HCT116 (cell line): ENCODE results near the gene TIMP1. TPM values are rescaled to one million over a fixed set of nuclear protein-coding genes. Genes with fewer than 3 reads are reported as not detected.

ENCODE experiments used
- ATAC-seq: fragments of 200-7000 bp; cut with Tn5 transposase; 2 replicates; pipeline ENCODE4 v1.9.1; 2020; ENCODE audit warnings: mild to moderate bottlenecking, moderate library complexity
- BruUV-seq: library from RNA; stranded (reverse); fragments of 400-500 nt; replicated peaks from 2 replicates; lab custom pipeline; 2021; lab: Mats Ljungman, UMichigan
- CTCF ChIA-PET: fragments of 300-600 bp; sonication (Branson Sonifier 250); formaldehyde crosslinking; loops from one replicate; lab custom pipeline; 2021; ENCODE audit warnings: antibody characterized with exemption; lab: Charles Lee
- POLR2A ChIA-PET: fragments of 300-600, 350-600 bp; sonication (Branson Sonifier 250); formaldehyde crosslinking; loops from one replicate; lab custom pipeline; 2021; ENCODE audit warnings: antibody characterized with exemption; lab: Charles Lee
- RAD21 ChIA-PET, 2 experiments: fragments of 300-600 bp; sonication (Branson Sonifier 250); formaldehyde crosslinking; loops; one replicate each; lab custom pipeline; 2023; ENCODE audit warnings: low total read pairs in 2 of 2; ENCODE audit not compliant: uncharacterized antibody in 2 of 2, unreplicated experiment in 2 of 2, low non-redundant PET in 1 of 2; lab: Charles Lee
- DNase-seq: peaks from one replicate; pipeline ENCODE4 v3.0.0-alpha.2; 2010; ENCODE audit warnings: low read depth, low spot score
- H2AFZ ChIP-seq: fragments of 200-600 bp; shearing (Covaris generic), sonication (generic); 2 replicates; pipeline ENCODE4 v1.6.1; 2017; ENCODE audit warnings: low read depth, mixed run types, mixed read lengths, antibody characterized with exemption, low read length; ENCODE audit not compliant: poor library complexity, severe bottlenecking
- H3K27ac ChIP-seq: 2 replicates; pipeline ENCODE4 v1.5.1; 2012; ENCODE audit warnings: low read depth, low read length
- H3K27me3 ChIP-seq: fragments of 200-600 bp; sonication (generic); 2 replicates; pipeline ENCODE4 v1.6.1; 2016; ENCODE audit warnings: mixed run types, low read length, mixed read lengths; ENCODE audit not compliant: insufficient read depth
- H3K36me3 ChIP-seq, 2 experiments: fragments of 200-500 bp in 1 of 2; fragments of 200-600 bp in 1 of 2; sonication (Bioruptor generic) in 1 of 2; sonication (generic) in 1 of 2; 2 replicates each; pipeline versions ENCODE4 v1.5.1 to v1.6.1; 2014 to 2016; ENCODE audit warnings: low read length in 2 of 2, inconsistent platforms in 1 of 2, mixed read lengths in 1 of 2, mixed run types in 1 of 2; ENCODE audit not compliant: insufficient read depth in 2 of 2, control insufficient read depth in 1 of 2
- H3K4me1 ChIP-seq, 2 experiments: fragments of 200-600 bp in 1 of 2; sonication (generic) in 1 of 2; 2 replicates each; pipeline versions ENCODE4 v1.5.1 to v1.6.1; 2012 to 2017; ENCODE audit warnings: low read length in 2 of 2, inconsistent platforms in 1 of 2, mild to moderate bottlenecking in 1 of 2, mixed read lengths in 1 of 2, mixed run types in 1 of 2, moderate library complexity in 1 of 2; ENCODE audit not compliant: insufficient read depth in 2 of 2, control insufficient read depth in 1 of 2
- H3K4me2 ChIP-seq: fragments of 200-600 bp; sonication (generic); 2 replicates; pipeline ENCODE4 v1.6.1; 2017; ENCODE audit warnings: mixed run types, low read length, mixed read lengths
- H3K4me3 ChIP-seq, 2 experiments: fragments of 200-600 bp in 1 of 2; sonication (generic) in 1 of 2; replicated peaks in 1 of 2; 2 replicates each; pipeline ENCODE4 v1.5.1; 2011 to 2016; ENCODE audit warnings: low read length in 2 of 2, control low read depth in 1 of 2, low read depth in 1 of 2, mild to moderate bottlenecking in 1 of 2, mixed read lengths in 1 of 2, mixed run types in 1 of 2
- H3K79me2 ChIP-seq: fragments of 200-600 bp; sonication (generic); 2 replicates; pipeline ENCODE4 v1.6.1; 2017; ENCODE audit warnings: mild to moderate bottlenecking, mixed run types, low read length, moderate library complexity, mixed read lengths; ENCODE audit not compliant: insufficient read depth
- H3K9ac ChIP-seq: fragments of 200-600 bp; sonication (generic); 2 replicates; pipeline ENCODE4 v1.6.1; 2016; ENCODE audit warnings: low read length, mixed read lengths
- H3K9me2 ChIP-seq: fragments of 200-600 bp; sonication (generic), shearing (Covaris generic); 2 replicates; pipeline ENCODE4 v1.6.1; 2017; ENCODE audit warnings: mixed run types, mild to moderate bottlenecking, moderate library complexity; ENCODE audit not compliant: insufficient read depth
- H3K9me3 ChIP-seq, 2 experiments: fragments of 200-500 bp in 1 of 2; fragments of 200-600 bp in 1 of 2; sonication (Bioruptor generic) in 1 of 2; sonication (generic) in 1 of 2; 2 replicates each; pipeline ENCODE4 v1.6.1; 2014 to 2017; ENCODE audit warnings: low read length in 2 of 2, mixed read lengths in 2 of 2, inconsistent platforms in 1 of 2, low read depth in 1 of 2, mild to moderate bottlenecking in 1 of 2, mixed run types in 1 of 2, moderate library complexity in 1 of 2; ENCODE audit not compliant: control insufficient read depth in 1 of 2, insufficient read depth in 1 of 2
- H4K20me1 ChIP-seq: fragments of 200-600 bp; sonication (generic), shearing (Covaris generic); 2 replicates; pipeline ENCODE4 v1.6.1; 2017; ENCODE audit warnings: mixed run types, mild to moderate bottlenecking, moderate library complexity; ENCODE audit not compliant: insufficient read depth
- CEBPB ChIP-seq: IDR thresholded peaks from 2 replicates; pipeline ENCODE4 v1.6.1; 2012; ENCODE audit warnings: low read depth
- CTCF ChIP-seq, 3 experiments: fragments of 200-600 bp in 1 of 3; sonication (generic) in 1 of 3; IDR thresholded peaks in 2 of 3; conservative IDR thresholded peaks in 1 of 3; 2 replicates each; pipeline ENCODE4 v1.5.1; 2012 to 2017; ENCODE audit warnings: low read depth in 2 of 3, low read length in 2 of 3, antibody characterized with exemption in 1 of 3, borderline replicate concordance in 1 of 3, control low read depth in 1 of 3, mild to moderate bottlenecking in 1 of 3, mixed read lengths in 1 of 3, mixed run types in 1 of 3, moderate library complexity in 1 of 3; ENCODE audit not compliant: insufficient read depth in 1 of 3
- FOSL1 ChIP-seq: IDR thresholded peaks from 2 replicates; pipeline ENCODE4 v1.6.1; 2012; ENCODE audit warnings: low read depth
- MAX ChIP-seq: IDR thresholded peaks from 2 replicates; pipeline ENCODE4 v1.6.1; 2012
- POLR2A ChIP-seq: IDR thresholded peaks from 2 replicates; pipeline ENCODE4 v1.7.0; 2011; ENCODE audit warnings: borderline replicate concordance; ENCODE audit not compliant: insufficient read depth, insufficient read length; ENCODE audit errors: extremely low read depth
- POLR2AphosphoS5 ChIP-seq: IDR thresholded peaks from 2 replicates; pipeline ENCODE4 v1.6.1; 2011; ENCODE audit warnings: mild to moderate bottlenecking, low read depth, low read length, moderate library complexity
- RAD21 ChIP-seq: IDR thresholded peaks from 2 replicates; pipeline ENCODE4 v1.6.1; 2012; ENCODE audit warnings: low read depth, mild to moderate bottlenecking
- YY1 ChIP-seq: IDR thresholded peaks from 2 replicates; pipeline ENCODE4 v1.6.1; 2011; ENCODE audit warnings: low read length, low read depth, moderate library complexity, mild to moderate bottlenecking; ENCODE audit not compliant: insufficient replicate concordance; ENCODE audit errors: extremely low read depth
- intact Hi-C: fragments of 100-400 bp; cut with micrococcal nuclease; formaldehyde crosslinking; loops from 2 replicates; pipeline ENCODE4 v1.10.0; 2022
- total RNA-seq: library from RNA; stranded (reverse); gene quantifications from one replicate; pipeline ENCODE4 v1.2.1, GENCODE V29; 2021; ENCODE audit not compliant: unreplicated experiment
- TF ChIP-seq, protein P1 (sequence below): IDR thresholded peaks from 2 replicates; pipeline ENCODE4 v1.6.1; 2012

The TIMP1 gene
- total RNA-seq, 1 experiment from 2014 or later = 225 TPM

DNA sequence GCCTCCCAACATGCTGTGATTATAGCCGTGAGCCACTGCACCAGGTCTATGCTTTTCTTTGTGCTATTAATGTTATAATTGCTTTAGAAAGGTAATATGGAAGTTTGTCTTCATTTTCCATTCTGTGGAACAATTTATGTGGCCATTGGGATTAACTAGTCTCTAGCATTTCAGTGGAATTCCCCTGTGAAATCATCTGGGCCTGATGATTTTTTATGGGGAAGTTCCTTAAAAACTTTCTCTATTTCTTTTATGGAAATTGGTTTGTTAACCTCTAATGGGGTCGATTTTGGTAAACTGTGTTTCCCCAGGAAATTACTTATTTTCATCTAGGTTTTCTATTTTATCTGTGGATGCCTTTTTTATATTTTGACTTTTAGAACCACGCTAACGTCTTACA is 11.3 kb downstream of the TIMP1 start:
- no peaks in the 10 kb centered on the region for H3K27me3 ChIP-seq
- H4K20me1 ChIP-seq = no peaks in the 10 kb centered on the region
- DNase-seq = no peak
- TF ChIP-seq CTCF (IDR thresholded peaks at IDR 0.05 in 2 of 3, conservative IDR thresholded peaks at IDR 0.05 in 1 of 3; ENCODE audit: borderline replicate concordance in 1 of 3, insufficient read depth in 1 of 3, low read depth in 2 of 3, low read length in 2 of 3) (no peak), POLR2A (no peak), YY1 (no peak), MAX (no peak), FOSL1 (no peak)
- TF ChIP-seq, all 23 proteins: peak for 0
- no peaks in the 10 kb centered on the region for H3K36me3 ChIP-seq
- no peak overlapping the region for H3K4me3 ChIP-seq
- H3K9me2 ChIP-seq = no peaks in the 10 kb centered on the region
- BruUV-seq = no TSS peak
- H3K27ac ChIP-seq = no peak overlapping the region
- H3K9me3 ChIP-seq = no peaks in the 10 kb centered on the region
- H3K4me2 ChIP-seq = no peak overlapping the region
- no peaks in the 10 kb centered on the region for H3K79me2 ChIP-seq
- ChIA-PET CTCF (no interaction called here), RAD21 (no interaction called here), POLR2A (no interaction called here)
- intact Hi-C loops = no loop called here
- H2AFZ ChIP-seq = no peak overlapping the region
- H3K4me1 ChIP-seq = no peaks in the 10 kb centered on the region
- no peak for ATAC-seq
- no peak overlapping the region for H3K9ac ChIP-seq

- H3K79me2 ChIP-seq = no peaks in the 10 kb centered on the region
- no peak overlapping the region for H3K9ac ChIP-seq
- ChIA-PET POLR2A (no interaction called here), CTCF (no interaction called here), RAD21 (no interaction called here)
- no peak for DNase-seq
- TF ChIP-seq RAD21 (no peak), YY1 (no peak), POLR2AphosphoS5 (no peak), CEBPB (no peak)
- TF ChIP-seq, protein P1, sequence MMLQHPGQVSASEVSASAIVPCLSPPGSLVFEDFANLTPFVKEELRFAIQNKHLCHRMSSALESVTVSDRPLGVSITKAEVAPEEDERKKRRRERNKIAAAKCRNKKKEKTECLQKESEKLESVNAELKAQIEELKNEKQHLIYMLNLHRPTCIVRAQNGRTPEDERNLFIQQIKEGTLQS = no peak
- no peak overlapping the region for H2AFZ ChIP-seq
- intact Hi-C loops = no loop called here
- H4K20me1 ChIP-seq = no peaks in the 10 kb centered on the region
- no peaks in the 10 kb centered on the region for H3K9me3 ChIP-seq
- no TSS peak for BruUV-seq
- no peaks in the 10 kb centered on the region for H3K36me3 ChIP-seq
- H3K4me3 ChIP-seq = no peak overlapping the region
- no peaks in the 10 kb centered on the region for H3K9me2 ChIP-seq
- no peaks in the 10 kb centered on the region for H3K27me3 ChIP-seq
- no peaks in the 10 kb centered on the region for H3K4me1 ChIP-seq
- no peak for ATAC-seq
- no peak overlapping the region for H3K27ac ChIP-seq
- H3K4me2 ChIP-seq = no peak overlapping the region
Measured at GRCh38 chrX:47595716-47596251, 13.5 kb downstream of the TIMP1 start.
